GM12878 (cell line): ENCODE data around the gene TCOF1. TPM values are rescaled to one million over a fixed set of nuclear protein-coding genes. Genes with fewer than 3 reads are reported as not detected.

Experiments
- ATAC-seq: fragments of 200-7000 bp; cut with Tn5 transposase; 3 replicates; pipeline ENCODE4 v1.9.1; 2020; ENCODE audit warnings: mild to moderate bottlenecking, moderate library complexity
- BruUV-seq: library from RNA; stranded (reverse); fragments of 400-500 nt; replicated peaks from 2 replicates; lab custom pipeline; 2021; lab: Mats Ljungman, UMichigan
- CTCF ChIA-PET: fragments of 300-600 bp; sonication (Branson Sonifier 250); formaldehyde crosslinking; extraction: SDS; loops from one replicate; lab custom pipeline; 2021; ENCODE audit warnings: inconsistent platforms; lab: Yijun Ruan, JAX
- POLR2A ChIA-PET: fragments of 350-600 bp; formaldehyde crosslinking; extraction: SDS; loops from one replicate; lab custom pipeline; 2021; ENCODE audit warnings: inconsistent platforms; lab: Charles Lee
- RAD21 ChIA-PET: fragments of 300-600 bp; sonication (Branson Sonifier 250); formaldehyde crosslinking; loops from one replicate; lab custom pipeline; 2023; ENCODE audit warnings: antibody characterized with exemption; ENCODE audit not compliant: unreplicated experiment; lab: Charles Lee
- SMC1A ChIA-PET: fragments of 300-600 bp; sonication (Branson Sonifier 250); formaldehyde crosslinking; loops from one replicate; lab custom pipeline; 2023; ENCODE audit not compliant: unreplicated experiment, uncharacterized antibody; lab: Charles Lee
- DNase-seq: peaks from one replicate; pipeline ENCODE4 v3.0.0-alpha.2; 2011; ENCODE audit warnings: low read depth, low spot score
- FAIRE-seq: peaks from 3 replicates; lab custom pipeline; 2011; peaks lifted over from hg19 to GRCh38; lab: Jason Lieb, UNC
- H2AFZ ChIP-seq: 2 replicates; pipeline ENCODE4 v1.6.0; 2011; ENCODE audit warnings: low read depth, low read length, control low read depth; ENCODE audit not compliant: control insufficient read depth
- H3K27ac ChIP-seq: 2 replicates; pipeline ENCODE4 v1.5.1; 2011; ENCODE audit warnings: control low read depth; ENCODE audit not compliant: control insufficient read depth, insufficient read depth
- H3K27me3 ChIP-seq, 2 experiments: replicated peaks in 1 of 2; 2 replicates each; pipeline versions ENCODE4 v1.6.0 to v1.6.1; 2011; ENCODE audit warnings: low read length in 1 of 2; ENCODE audit not compliant: control insufficient read depth in 2 of 2, insufficient read depth in 2 of 2
- H3K36me3 ChIP-seq, 2 experiments: 2 replicates each; pipeline ENCODE4 v1.5.1; 2011; ENCODE audit warnings: low read length in 1 of 2; ENCODE audit not compliant: control insufficient read depth in 2 of 2, insufficient read depth in 2 of 2
- H3K4me1 ChIP-seq: 2 replicates; pipeline ENCODE4 v1.6.1; 2011; ENCODE audit warnings: mild to moderate bottlenecking, low read length, moderate library complexity, mixed read lengths; ENCODE audit not compliant: control insufficient read depth, insufficient read depth
- H3K4me2 ChIP-seq: 2 replicates; pipeline ENCODE4 v1.6.0; 2011; ENCODE audit warnings: control low read depth; ENCODE audit not compliant: control insufficient read depth, insufficient read depth
- H3K4me3 ChIP-seq: fragments of 200-600 bp; sonication (generic); 2 replicates; pipeline ENCODE4 v1.5.1; 2016
- H3K79me2 ChIP-seq: 2 replicates; pipeline ENCODE4 v1.6.0; 2011; ENCODE audit warnings: low read length; ENCODE audit not compliant: control insufficient read depth, insufficient read depth
- H3K9ac ChIP-seq: 2 replicates; pipeline ENCODE4 v1.8.0; 2011; ENCODE audit warnings: low read length, control low read depth, mixed read lengths; ENCODE audit not compliant: control insufficient read depth, insufficient read depth
- H3K9me3 ChIP-seq: replicated peaks from 3 replicates; pipeline ENCODE4 v1.5.1; 2011; ENCODE audit warnings: mild to moderate bottlenecking, low read length; ENCODE audit not compliant: control insufficient read depth, insufficient read depth
- H4K20me1 ChIP-seq: 2 replicates; pipeline ENCODE4 v1.6.0; 2011; ENCODE audit not compliant: control insufficient read depth, insufficient read depth
- ATF2 ChIP-seq: IDR thresholded peaks from 2 replicates; pipeline ENCODE4 v1.6.1; 2012; ENCODE audit warnings: low read length, inconsistent platforms
- ATF3 ChIP-seq: IDR thresholded peaks from 2 replicates; pipeline ENCODE4 v1.6.1; 2011; ENCODE audit warnings: low read depth, mild to moderate bottlenecking, low read length, moderate library complexity, borderline replicate concordance; ENCODE audit errors: extremely low read depth
- BCL3 ChIP-seq: IDR thresholded peaks from 2 replicates; pipeline ENCODE4 v1.6.1; 2011; ENCODE audit warnings: borderline replicate concordance, low read depth, mild to moderate bottlenecking, moderate library complexity, low read length; ENCODE audit not compliant: insufficient read depth, poor library complexity, severe bottlenecking
- BMI1 ChIP-seq: fragments of 450-650 bp; IDR thresholded peaks from 2 replicates; pipeline ENCODE4 v1.6.1; 2016; ENCODE audit warnings: mild to moderate bottlenecking, moderate library complexity, borderline replicate concordance
- CHD1 ChIP-seq: IDR thresholded peaks from 2 replicates; pipeline ENCODE4 v1.6.1; 2012; ENCODE audit warnings: low read depth, low read length, improper control_type of control experiment
- CHD4 ChIP-seq: fragments of 200-600 bp; sonication (generic); IDR thresholded peaks from 2 replicates; pipeline ENCODE4 v1.6.1; 2016; ENCODE audit warnings: mild to moderate bottlenecking
- EP300 ChIP-seq, 2 experiments: fragments of 150-350 bp in 1 of 2; IDR thresholded peaks; 2 replicates each; pipeline ENCODE4 v1.6.1; 2011 to 2012; ENCODE audit warnings: low read depth in 2 of 2, low read length in 2 of 2, borderline replicate concordance in 1 of 2, improper control_type of control experiment in 1 of 2, inconsistent platforms in 1 of 2; ENCODE audit not compliant: control insufficient read depth in 1 of 2
- ESRRA ChIP-seq: IDR thresholded peaks from 2 replicates; pipeline ENCODE4 v1.6.1; 2012; ENCODE audit warnings: mild to moderate bottlenecking, low read length, improper control_type of control experiment
- GATAD2B ChIP-seq: fragments of 450-650 bp; conservative IDR thresholded peaks from 2 replicates; pipeline ENCODE4 v1.6.1; 2017; ENCODE audit warnings: low read depth, mild to moderate bottlenecking, moderate library complexity
- HCFC1 ChIP-seq: fragments of 150-350 bp; IDR thresholded peaks from 2 replicates; pipeline ENCODE4 v1.6.1; 2014; ENCODE audit warnings: low read length
- IRF5 ChIP-seq: fragments of 450-650 bp; IDR thresholded peaks from 2 replicates; pipeline ENCODE4 v1.6.1; 2017; ENCODE audit warnings: borderline replicate concordance
- PKNOX1 ChIP-seq: fragments of 450-650 bp; IDR thresholded peaks from 2 replicates; pipeline ENCODE4 v1.6.1; 2016; ENCODE audit warnings: mild to moderate bottlenecking
- POLR2AphosphoS2 ChIP-seq: IDR thresholded peaks from 2 replicates; pipeline ENCODE4 v1.6.1; 2011; ENCODE audit warnings: low read depth, mild to moderate bottlenecking, low read length, improper control_type of control experiment, moderate library complexity
- SMAD1 ChIP-seq: fragments of 450-650 bp; IDR thresholded peaks from 2 replicates; pipeline ENCODE4 v1.6.1; 2018; ENCODE audit warnings: mild to moderate bottlenecking, low read depth; ENCODE audit not compliant: partially characterized antibody
- SREBF1 ChIP-seq: IDR thresholded peaks from 2 replicates; pipeline ENCODE4 v1.6.1; 2012; ENCODE audit warnings: mild to moderate bottlenecking, low read length
- SUZ12 ChIP-seq: fragments of 200-600 bp; sonication (generic); IDR thresholded peaks from one replicate; pipeline ENCODE4 v1.6.1; 2018; ENCODE audit warnings: antibody characterized with exemption, mild to moderate bottlenecking; ENCODE audit not compliant: unreplicated experiment
- ZZZ3 ChIP-seq: IDR thresholded peaks from 2 replicates; pipeline ENCODE4 v1.6.1; 2011; ENCODE audit warnings: low read depth; ENCODE audit not compliant: control insufficient read depth, insufficient read length
- WGBS: methylation state at CpG from one replicate; pipeline ENCODE4 v1.1.6; 2016; ENCODE audit warnings: low lambda C conversion rate; ENCODE audit not compliant: insufficient replicate concordance, insufficient coverage; ENCODE audit errors: missing lambda C conversion rate; 5-methylcytosine and 5-hydroxymethylcytosine counted together
- in situ Hi-C: fragments of 300-500 bp; cut with MboI; formaldehyde crosslinking; loops from 9 replicates; pipeline ENCODE4 v1.14.3; 2018; ENCODE audit warnings: mixed read lengths
- intact Hi-C: fragments of 100-400 bp; cut with micrococcal nuclease; formaldehyde crosslinking; loops from one replicate; pipeline ENCODE4 v1.14.2; 2022; ENCODE audit not compliant: unreplicated experiment
- polyA plus RNA-seq, 11 experiments: library from polyadenylated mRNA; depleted of rRNA in 4 of 11; unstranded in 6 of 11; stranded (reverse) in 5 of 11; fragments of >200 nt; fragmentation: Nextera tagmentation in 4 of 11; fragmentation: Illumina TruSeq in 1 of 11; extraction: Ambion mirVana in 4 of 11; extraction: Trizol in 1 of 11; gene quantifications; 1 replicate in 1 of 11; 2 replicates in 10 of 11; pipeline versions ENCODE4 v1.2.1 to v1.2.3, GENCODE V29; 2011 to 2016; ENCODE audit warnings: inconsistent platforms in 2 of 11, missing spikeins in 2 of 11, low read depth in 1 of 11
- total RNA-seq, 4 experiments: library from RNA; depleted of rRNA in 3 of 4; stranded (reverse); fragments of >200 nt in 3 of 4; fragmentation: Illumina TruSeq in 1 of 4; extraction: Trizol in 1 of 4; gene quantifications; 2 replicates each; pipeline versions ENCODE4 v1.2.1 to v1.2.3, GENCODE V29; 2013 to 2021

TCOF1 gene
- total and polyA plus RNA-seq, 10 of the 15 experiments (the other 5 are each of a cell fraction or from before 2014, with no cell fraction given) = 8.7 to 83.9 (median 38.9) TPM

- Histone ChIP-seq H3K4me1 (peaks cover 10% of the 10 kb centered on the region), H3K36me3 (peaks cover 41 to 53% of the 10 kb centered on the region in 2 experiments), H2AFZ (no peak overlapping the region), H3K4me3 (no peak overlapping the region), H3K27me3 (no peaks in the 10 kb centered on the region), H3K27ac (peak overlapping the region; percentile 55), H3K9ac (no peak overlapping the region; the same call in 1 of the 2 replicates), H3K79me2 (no peaks in the 10 kb centered on the region), H4K20me1 (0 out of 2 replicates have a peak, but pooled peaks cover under 1% of the 10 kb centered on the region), H3K9me3 (no peaks in the 10 kb centered on the region), H3K4me2 (peak overlapping the region; percentile 30; the same call in 1 of the 2 replicates)
- ChIA-PET RAD21 (interaction anchor here (8.6 kb wide), 1 partner anchor 40 kb away, joined by 115 read pairs; no protein-coding TSS in a partner anchor), POLR2A (interaction anchor here (0.6 to 1.1 kb wide), 4 partner anchors 9 to 316 kb away, joined by 3 to 4 read pairs (median 3); no protein-coding TSS in a partner anchor), CTCF (interaction anchor here (1.0 to 14.0 kb wide), 4 partner anchors 11 to 41 kb away, joined by 3 to 274 read pairs (median 4); no protein-coding TSS in a partner anchor), SMC1A (interaction anchor here (8.1 kb wide), 1 partner anchor 40 kb away, joined by 127 read pairs; no protein-coding TSS in a partner anchor)
- ATAC-seq (peak; percentile 57), DNase-seq (no peak), FAIRE-seq (peak; percentile 74)
- BruUV-seq = no TSS peak
- in situ Hi-C loops = no loop called here
- intact Hi-C loops = no loop called here
- 63% methylated on average over 3 of the region's 3 CpGs for WGBS
- TF ChIP-seq POLR2AphosphoS2 (no peak), CHD1 (no peak), HCFC1 (no peak), PKNOX1 (no peak), SREBF1 (no peak), EP300 (IDR thresholded peaks at IDR 0.05; ENCODE audit: borderline replicate concordance in 1 of 2, control insufficient read depth in 1 of 2, low read depth in 2 of 2, low read length in 2 of 2) (0 out of 4 replicates have a peak, but pooled peaks of 1 of the 2 experiments have one; percentile 22), ESRRA (no peak), ATF3 (no peak), ZZZ3 (no peak), BCL3 (peak; percentile 26), IRF5 (no peak), CHD4 (no peak), BMI1 (no peak), SUZ12 (no peak), ATF2 (no peak), GATAD2B (no peak), SMAD1 (no peak)
Observed at GRCh38 chr5:150394131-150394530, 36.6 kb downstream of the TCOF1 start.
